ENCODE measurements around the gene ADAM10.
A peak's percentile ranks its signal among the peaks of the same experiment; 100 is the strongest.
"Not testable (repeated sequence)": the region's sequence is repeated elsewhere in the genome, so short reads cannot be mapped to it uniquely, and the experiment has no call there.

The ADAM10 gene

GRCh38 chr15:58603927-58604326 lies 145.6 kb downstream of the ADAM10 start:
- DNase-seq = not testable (repeated sequence)

GRCh38 chr15:58602823-58603222 lies 146.7 kb downstream of the ADAM10 start:
- no peak for DNase-seq

- no peak for DNase-seq
Measured at GRCh38 chr15:58598829-58599210, 150.7 kb downstream of the ADAM10 start.

GRCh38 chr15:58597943-58598828 lies 151.3 kb downstream of the ADAM10 start:
- DNase-seq = no peak

GRCh38 chr15:58595516-58596263 lies 153.8 kb downstream of the ADAM10 start:
- no peak for DNase-seq

- DNase-seq = no peak
Measured at GRCh38 chr15:58594898-58595297, 154.6 kb downstream of the ADAM10 start.

GRCh38 chr15:58593870-58594269 lies 155.6 kb downstream of the ADAM10 start:
- DNase-seq = no peak

- DNase-seq = no peak
Measured at GRCh38 chr15:58590926-58591325, 158.6 kb downstream of the ADAM10 start.

- DNase-seq = no peak
Measured at GRCh38 chr15:58590236-58590635, 159.3 kb downstream of the ADAM10 start.

GRCh38 chr15:58589047-58589446 lies 160.5 kb downstream of the ADAM10 start:
- no peak for DNase-seq

GRCh38 chr15:58588096-58588495 lies 161.4 kb downstream of the ADAM10 start:
- DNase-seq = no peak

GRCh38 chr15:58587486-58587885 lies 162.0 kb downstream of the ADAM10 start:
- no peak for DNase-seq

GRCh38 chr15:58585693-58586443 lies 163.6 kb downstream of the ADAM10 start:
- peak; percentile 62 for DNase-seq

GRCh38 chr15:58584789-58585461 lies 164.6 kb downstream of the ADAM10 start:
- no peak for DNase-seq

GRCh38 chr15:58583171-58583908 lies 166.2 kb downstream of the ADAM10 start:
- no peak for DNase-seq

GRCh38 chr15:58582160-58582559 lies 167.3 kb downstream of the ADAM10 start:
- no peak for DNase-seq

- DNase-seq = no peak
Measured at GRCh38 chr15:58576657-58577056, 172.8 kb downstream of the ADAM10 start.

- no peak for DNase-seq
Measured at GRCh38 chr15:58575045-58575786, 174.3 kb downstream of the ADAM10 start.

- DNase-seq = no peak
Measured at GRCh38 chr15:58574631-58575030, 174.9 kb downstream of the ADAM10 start.

GRCh38 chr15:58573270-58573669 lies 176.2 kb downstream of the ADAM10 start:
- no peak for DNase-seq

GRCh38 chr15:58572521-58572920 lies 177.0 kb downstream of the ADAM10 start:
- no peak for DNase-seq
